GM13976 (cell line): ENCODE data around the gene TIMM22.

Source experiments
- DNase-seq: peaks from one replicate; pipeline ENCODE4 v3.0.0; 2012; ENCODE audit warnings: low spot score
- CTCF ChIP-seq: IDR thresholded peaks from 2 replicates; pipeline ENCODE4 v1.5.1; 2012; ENCODE audit warnings: borderline replicate concordance, mild to moderate bottlenecking; ENCODE audit not compliant: insufficient read depth; ENCODE audit errors: extremely low read depth, missing control alignments, control extremely low read depth
- in situ Hi-C: fragments of 300-500 bp; cut with MboI; formaldehyde crosslinking; loops from one replicate; pipeline ENCODE4 v1.12.0; 2022; ENCODE audit warnings: low sequenced_read_pairs, mixed read lengths, inconsistent platforms; ENCODE audit not compliant: unreplicated experiment

TIMM22 gene

GRCh38 chr17:1029196-1029921, 32.4 kb downstream of the TIMM22 start:
- DNase-seq, result no peak
- in situ Hi-C loops, result no loop called here
- TF ChIP-seq CTCF, result no peak

GRCh38 chr17:1029922-1030644, 33.2 kb downstream of the TIMM22 start:
- DNase-seq, result no peak
- in situ Hi-C loops, result no loop called here
- no peak for TF ChIP-seq CTCF

- no peak for TF ChIP-seq CTCF
- DNase-seq, result no peak
- in situ Hi-C loops, result no loop called here
Measured at GRCh38 chr17:1030684-1031532, 34.0 kb downstream of the TIMM22 start.

GRCh38 chr17:1031711-1032110, 34.8 kb downstream of the TIMM22 start:
- no peak for TF ChIP-seq CTCF
- in situ Hi-C loops, result no loop called here
- no peak for DNase-seq

- in situ Hi-C loops, result no loop called here
- no peak for TF ChIP-seq CTCF
- DNase-seq, result no peak
Measured at GRCh38 chr17:1032391-1032790, 35.5 kb downstream of the TIMM22 start.

- no peak for DNase-seq
- in situ Hi-C loops, result no loop called here
- no peak for TF ChIP-seq CTCF
Measured at GRCh38 chr17:1033503-1033902, 36.6 kb downstream of the TIMM22 start.
